NCI-H345 (cell line): ENCODE results near the gene SLC25A25.
"Not testable (repeated sequence)": the region's sequence is repeated elsewhere in the genome, so short reads cannot be mapped to it uniquely, and the experiment has no call there.

Experiments used
- DNase-seq: peaks from one replicate; lab custom pipeline; 2025; lab: John Stamatoyannopoulos, UW

Gene SLC25A25

GRCh38 chr9:128109050-128109709 lies 41.1 kb downstream of the SLC25A25 start:
- no peak for DNase-seq

DNA sequence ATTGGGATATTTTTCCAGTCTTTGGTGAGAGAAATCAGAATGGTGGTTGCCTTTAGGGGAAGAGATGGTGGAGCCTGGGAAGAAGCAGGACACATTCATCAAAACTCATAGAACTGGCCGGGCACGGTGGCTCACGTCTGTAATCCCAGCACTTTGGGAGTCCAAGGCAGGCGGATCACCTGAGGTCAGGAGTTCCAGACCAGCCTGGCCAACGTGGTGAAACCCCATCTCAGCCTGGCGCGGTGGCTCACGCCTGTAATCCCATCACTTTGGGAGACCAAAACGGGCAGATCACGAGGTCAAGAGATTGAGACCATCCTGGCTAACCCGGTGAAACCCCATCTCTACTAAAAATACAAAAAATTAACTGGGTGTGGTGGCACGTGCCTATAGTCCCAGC lies 43.7 kb downstream of the SLC25A25 start:
- DNase-seq: not testable (repeated sequence)

GRCh38 chr9:128113526-128114325 lies 45.7 kb downstream of the SLC25A25 start:
- no peak for DNase-seq

GRCh38 chr9:128114326-128115186 lies 46.5 kb downstream of the SLC25A25 start:
- DNase-seq: no peak

GRCh38 chr9:128115187-128116103 lies 47.4 kb downstream of the SLC25A25 start:
- no peak for DNase-seq

DNA sequence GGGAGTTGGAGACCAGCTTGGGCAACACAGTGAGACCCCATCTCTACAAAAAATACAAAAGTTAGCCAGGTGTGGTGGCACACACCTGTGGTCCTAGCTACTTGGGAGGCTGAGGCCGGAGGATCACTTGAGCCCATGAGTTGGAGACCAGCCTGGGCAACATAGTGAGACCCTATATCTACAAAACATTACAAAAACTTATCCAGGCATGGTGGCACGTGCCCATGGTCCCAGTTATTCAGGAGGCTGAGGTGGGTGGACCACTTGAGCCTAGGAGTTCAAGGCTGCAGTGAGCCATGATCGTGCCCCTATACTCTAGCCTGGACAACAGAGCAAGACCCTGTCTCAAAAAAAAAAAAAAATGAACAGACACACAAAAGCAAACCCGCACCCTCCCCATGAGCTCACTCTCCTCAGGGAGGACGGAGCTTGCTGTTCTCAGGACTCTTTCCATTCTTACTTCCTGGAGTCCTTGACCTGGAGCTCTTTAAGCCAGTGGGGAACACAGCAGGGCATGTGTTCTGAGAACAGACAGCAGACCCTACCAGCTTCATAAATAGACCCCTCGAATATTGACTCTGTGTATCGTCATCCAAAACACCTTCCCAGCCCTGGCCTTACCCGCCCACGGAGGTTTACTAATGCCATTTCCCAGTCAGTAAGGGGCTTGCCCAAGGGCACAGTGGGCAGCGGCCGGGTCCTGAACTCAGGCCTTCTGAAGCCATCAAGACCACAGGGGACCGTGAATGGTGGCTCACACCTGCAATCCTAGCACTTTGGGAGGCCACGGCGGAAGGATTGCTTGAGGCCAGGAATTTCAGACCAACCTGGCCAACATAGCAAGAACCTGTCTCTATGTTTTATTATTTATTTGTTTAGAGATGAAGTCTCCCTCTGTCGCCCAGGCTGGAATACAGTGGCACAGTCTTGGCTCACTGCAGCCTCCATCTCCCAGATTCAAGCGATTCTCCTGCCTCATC lies 48.4 kb downstream of the SLC25A25 start:
- no peak for DNase-seq

DNA sequence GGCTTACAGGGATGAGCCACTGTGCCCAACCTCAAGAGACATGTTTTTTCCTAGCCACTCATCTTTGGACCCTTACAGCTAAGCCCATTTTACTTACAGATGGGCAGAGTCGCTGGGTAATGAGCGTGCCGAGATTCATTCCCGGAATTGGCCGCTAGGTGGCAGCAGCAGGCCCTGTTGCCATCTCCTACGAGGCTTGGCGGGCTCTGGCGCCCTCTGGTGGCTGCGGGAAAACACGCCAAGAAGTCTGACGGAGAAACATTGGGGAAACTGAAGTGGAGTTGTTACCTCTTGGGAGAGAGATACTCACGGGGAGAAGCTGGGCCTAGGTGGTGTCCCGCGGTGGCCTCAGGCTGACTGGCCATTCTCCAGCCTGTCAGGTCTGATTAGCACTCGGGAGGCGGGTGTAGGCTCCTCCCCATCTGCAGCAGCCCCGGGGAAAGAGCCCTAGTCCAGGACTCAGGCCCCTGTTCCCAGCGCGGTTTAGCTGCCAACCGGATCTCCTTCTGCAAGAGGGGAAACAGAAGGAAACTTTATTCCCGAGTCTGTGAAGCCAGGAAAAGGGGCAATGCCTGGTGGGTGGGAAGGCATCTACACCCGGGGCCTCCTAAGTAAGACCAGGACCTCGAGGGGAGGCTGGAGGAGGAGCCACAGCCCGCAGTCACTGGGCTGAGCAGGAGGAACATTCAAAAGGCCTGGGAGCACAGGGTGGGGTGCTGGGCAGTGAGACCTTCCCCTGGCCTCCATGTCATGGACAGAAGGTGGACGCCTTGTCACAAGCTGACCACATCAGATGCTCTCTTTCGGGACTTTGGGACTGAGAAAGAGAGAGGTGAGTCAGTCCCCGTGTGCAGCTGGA lies 49.8 kb downstream of the SLC25A25 start:
- peak; percentile 95 for DNase-seq

DNA sequence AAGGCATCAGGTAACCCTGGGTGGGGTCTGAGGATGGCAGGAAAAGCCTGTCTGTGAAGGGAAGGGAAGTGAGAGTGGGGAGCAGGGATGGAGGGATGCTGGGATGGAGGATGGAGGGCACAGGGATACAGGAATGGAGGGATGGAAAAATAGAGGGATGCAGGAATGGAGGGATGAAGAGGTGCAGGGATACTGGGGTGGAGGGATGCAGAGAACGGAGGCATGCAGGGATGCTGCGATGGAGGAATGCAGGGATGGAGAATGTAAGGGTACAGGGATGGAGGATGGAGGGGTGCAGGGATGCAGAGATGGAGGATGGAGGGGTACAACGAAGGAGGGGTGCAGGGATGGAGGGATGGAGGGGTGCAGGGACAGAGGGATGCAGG lies 50.4 kb downstream of the SLC25A25 start:
- DNase-seq: no peak

GRCh38 chr9:128118971-128119665 lies 51.1 kb downstream of the SLC25A25 start:
- no peak for DNase-seq

DNA sequence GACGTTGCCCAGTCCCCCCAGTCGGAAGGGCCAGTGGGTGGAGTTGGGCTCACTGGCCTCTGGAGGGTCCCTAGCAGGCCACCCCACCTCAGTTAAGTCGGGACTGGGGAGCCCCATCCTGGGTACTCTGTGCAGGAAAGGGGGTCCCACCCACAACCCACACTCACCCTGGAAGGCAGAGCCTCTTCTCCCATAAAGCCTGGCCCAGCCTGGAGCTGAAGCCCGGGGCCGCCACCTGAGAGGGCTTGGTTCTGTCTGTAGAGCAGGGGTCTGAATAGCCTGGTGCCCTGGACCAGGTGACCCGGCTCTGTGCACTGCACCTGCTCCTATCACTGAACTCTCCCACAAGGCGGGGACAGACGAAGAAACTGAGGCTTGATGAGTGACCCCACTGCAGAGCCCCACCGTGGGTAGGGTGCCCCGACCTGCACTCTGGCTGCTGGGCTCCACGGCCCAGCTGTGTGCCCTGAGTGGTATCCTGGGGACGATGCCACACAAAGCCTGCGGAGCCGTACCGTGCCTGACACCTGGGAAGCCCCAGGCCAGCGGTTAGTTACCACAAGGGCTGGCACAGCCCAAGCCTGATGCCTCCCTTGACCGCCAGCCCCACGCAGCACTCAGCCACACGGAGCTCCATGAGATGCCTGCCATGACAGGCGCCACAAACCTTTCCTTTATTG lies 52.2 kb downstream of the SLC25A25 start:
- DNase-seq: no peak

- DNase-seq: no peak
Measured at GRCh38 chr9:128120741-128121465, 52.9 kb downstream of the SLC25A25 start.

DNA sequence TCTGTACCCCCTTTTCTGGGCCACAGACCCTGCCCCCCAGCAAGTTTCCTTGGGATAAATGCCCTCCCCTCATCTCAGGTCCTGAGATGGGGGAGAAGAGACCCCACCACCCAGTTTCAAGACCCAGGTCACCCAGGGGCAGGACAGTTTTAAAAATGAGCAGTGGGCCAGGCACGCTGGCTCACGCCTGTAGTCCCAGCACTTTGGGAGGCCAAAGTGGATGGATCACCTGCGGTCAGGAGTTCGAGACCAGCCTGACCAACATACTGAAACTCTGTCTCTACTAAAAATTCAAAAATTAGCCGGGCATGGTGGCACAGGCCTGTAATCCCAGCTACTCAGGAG lies 53.4 kb downstream of the SLC25A25 start:
- DNase-seq: no peak

DNA sequence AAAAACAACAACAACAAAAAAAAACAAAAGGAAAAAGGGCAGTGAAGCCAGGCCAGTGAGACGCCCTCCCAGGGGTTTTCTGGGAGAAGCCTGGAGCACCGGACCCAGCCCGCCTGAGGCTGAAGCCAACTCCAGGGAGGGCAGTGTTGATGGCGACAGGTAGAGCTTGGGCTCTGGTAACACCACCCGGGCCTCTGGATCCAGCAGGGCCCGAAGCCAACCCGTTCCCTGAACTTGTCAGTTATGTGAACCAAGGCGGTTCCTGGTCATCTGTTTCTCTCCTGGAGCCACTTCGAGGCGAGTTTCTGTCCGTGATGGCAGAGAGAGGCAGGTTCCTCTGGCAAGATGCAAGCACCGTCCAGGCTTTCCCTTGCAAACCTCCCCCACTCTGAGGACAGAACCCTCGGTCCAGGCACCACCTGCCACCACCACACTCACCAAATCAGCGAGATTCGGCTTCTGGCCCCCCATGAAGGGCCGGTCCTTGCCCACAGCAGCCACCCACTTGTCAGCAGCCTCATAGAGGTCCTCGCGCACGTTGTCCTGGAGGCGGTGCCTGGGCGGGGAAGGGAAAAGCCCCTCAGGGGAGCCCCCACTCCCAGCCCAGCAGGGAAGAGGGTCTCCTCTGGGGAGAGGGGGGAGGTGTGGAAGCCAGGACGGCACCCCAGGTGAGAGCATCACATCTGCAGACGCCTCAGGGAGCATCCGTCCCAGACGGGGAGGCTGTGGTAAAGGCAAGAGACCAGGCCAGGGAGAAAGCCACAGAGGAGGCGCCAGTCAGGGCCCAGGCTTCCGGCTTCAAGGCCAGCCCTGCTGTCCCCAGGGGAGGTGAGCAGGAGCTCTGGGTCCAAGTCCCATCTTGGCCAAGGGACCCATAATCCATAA lies 54.1 kb downstream of the SLC25A25 start:
- DNase-seq: no peak

GRCh38 chr9:128122809-128123175 lies 54.8 kb downstream of the SLC25A25 start:
- DNase-seq: no peak

DNA sequence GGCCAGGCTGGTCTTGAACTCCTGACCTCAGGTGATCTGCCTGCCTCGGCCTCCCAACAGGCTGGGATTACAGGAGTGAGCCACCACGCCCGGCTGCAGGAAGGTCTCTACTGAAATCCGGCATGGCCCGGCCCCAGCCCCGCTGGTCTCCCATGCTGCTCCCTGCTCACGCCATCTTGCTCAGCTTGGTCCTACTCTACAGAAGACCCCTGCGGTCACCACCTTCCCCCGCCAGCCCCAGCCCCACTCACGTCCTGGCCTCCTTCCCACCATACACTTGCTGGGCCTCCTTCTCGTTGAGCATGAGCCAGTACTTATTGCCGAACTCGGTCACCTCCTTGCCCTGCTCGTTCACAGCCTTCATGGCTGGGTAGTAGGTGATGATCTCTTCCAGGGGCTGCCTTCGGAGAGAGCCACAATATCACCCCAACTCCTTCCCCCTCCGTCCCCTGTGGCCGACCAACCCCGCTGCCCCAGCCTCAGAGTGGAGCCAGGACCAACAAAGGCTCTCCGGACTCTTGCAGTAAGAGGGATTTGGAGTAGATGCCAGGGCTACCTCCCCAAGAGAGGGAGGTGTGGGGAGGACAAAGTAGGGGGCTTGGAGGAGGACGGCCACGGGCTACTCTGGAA lies 55.5 kb downstream of the SLC25A25 start:
- no peak for DNase-seq

DNA sequence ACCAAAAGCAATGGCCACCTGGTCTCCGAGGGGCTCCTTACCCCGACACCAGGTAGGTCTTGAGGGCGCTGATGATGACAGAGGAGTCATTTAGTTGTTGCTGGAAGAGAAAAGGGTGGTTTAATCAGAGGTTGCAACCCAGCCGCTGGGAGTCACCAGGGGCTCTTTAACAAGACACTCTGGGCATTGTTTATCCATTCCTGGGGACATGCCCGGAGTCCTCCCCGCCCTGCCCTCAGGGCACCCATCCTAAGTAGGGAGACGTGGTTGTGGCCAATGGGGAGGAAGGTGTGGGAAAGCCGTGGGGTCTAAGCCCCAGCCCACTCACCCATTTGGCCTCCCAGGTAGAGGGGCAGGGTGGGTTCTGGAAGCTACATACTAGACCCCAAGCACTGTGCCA lies 56.4 kb downstream of the SLC25A25 start:
- no peak for DNase-seq
